NCI-H2227 (cell line): ENCODE data around the gene GPR55.

Experiments
- DNase-seq: peaks from one replicate; lab custom pipeline; 2025; ENCODE audit not compliant: unreplicated experiment; lab: John Stamatoyannopoulos, UW

Gene GPR55

GRCh38 chr2:230919681-230920080 lies 5.4 kb downstream of the GPR55 start:
- no peak for DNase-seq

GRCh38 chr2:230919240-230919639 lies 5.8 kb downstream of the GPR55 start:
- DNase-seq, result no peak

DNA sequence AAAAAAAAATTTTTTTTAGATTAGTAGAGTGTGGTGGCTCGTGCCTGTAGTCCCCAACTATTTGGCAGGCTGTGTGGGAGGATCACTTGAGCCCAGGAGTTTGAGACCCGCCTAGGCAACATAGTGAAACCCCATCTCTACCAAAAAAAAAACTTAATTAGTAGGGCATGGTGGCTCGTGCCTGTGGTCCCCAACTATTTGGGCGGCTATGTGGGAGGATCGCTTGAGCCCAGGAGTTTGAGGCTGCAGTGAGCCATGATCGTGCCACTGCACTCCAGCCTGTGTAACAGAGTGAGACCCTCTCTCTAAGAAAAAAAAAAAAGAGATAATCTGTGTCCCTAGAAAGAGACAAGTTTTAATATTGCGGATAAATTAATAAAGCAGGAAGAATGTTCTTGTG lies 8.8 kb downstream of the GPR55 start:
- no peak for DNase-seq

DNA sequence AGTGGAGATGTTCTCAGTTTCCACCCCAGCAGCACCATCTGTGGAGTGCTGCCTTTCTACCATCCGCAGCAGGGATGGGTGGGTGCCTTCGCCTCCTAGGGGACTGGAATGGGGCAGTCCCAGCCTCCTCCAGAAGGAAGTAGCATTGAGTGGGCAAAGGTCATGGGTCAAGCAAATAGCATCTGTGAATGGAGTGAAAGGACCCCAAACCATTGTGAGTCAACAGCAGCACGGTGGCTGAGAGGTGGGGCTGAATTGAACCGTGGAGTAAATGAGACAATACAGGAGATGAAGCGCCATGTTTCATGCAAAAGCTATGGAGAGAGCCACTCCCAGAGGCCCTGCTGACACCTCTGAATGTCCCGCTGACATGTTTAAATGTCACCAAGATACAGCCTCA lies 9.7 kb downstream of the GPR55 start:
- DNase-seq, result no peak

GRCh38 chr2:230914886-230915285 lies 10.2 kb downstream of the GPR55 start:
- no peak for DNase-seq

DNA sequence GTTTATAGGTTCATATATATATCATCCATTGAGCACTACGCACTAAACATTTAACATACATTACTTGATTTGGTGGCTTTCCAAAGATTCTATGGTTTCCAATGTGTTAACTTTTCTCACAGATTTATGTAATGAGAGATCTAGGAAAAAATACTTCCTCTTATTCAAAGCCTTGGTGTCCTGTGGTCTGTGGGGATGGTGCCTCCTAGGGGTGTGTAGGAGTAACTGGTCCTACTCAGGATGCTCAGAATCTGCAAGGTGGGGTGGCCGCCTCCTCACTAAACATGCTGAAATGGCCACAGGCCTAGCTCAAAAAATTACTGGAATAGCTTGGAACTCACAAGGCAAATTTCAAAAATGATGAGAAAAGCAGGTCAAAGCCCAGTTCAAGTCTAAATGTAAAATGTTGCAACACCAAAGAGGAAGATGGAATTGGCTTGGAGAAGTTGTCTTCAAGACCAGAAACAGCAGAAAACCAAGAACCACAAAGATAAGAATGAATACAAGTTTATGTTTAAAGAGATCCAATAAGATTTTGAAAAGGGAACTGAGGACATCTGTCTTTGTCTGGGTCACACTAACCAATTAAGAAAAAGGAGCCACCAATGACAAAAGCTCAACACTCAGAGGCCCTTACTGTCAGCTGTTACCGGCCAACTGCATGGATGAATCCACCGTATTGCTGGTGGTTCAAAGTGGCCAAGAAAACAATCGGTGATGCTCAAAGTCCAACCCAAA lies 11.5 kb downstream of the GPR55 start:
- DNase-seq, result peak; percentile 11

GRCh38 chr2:230912724-230913123 lies 12.3 kb downstream of the GPR55 start:
- no peak for DNase-seq

DNA sequence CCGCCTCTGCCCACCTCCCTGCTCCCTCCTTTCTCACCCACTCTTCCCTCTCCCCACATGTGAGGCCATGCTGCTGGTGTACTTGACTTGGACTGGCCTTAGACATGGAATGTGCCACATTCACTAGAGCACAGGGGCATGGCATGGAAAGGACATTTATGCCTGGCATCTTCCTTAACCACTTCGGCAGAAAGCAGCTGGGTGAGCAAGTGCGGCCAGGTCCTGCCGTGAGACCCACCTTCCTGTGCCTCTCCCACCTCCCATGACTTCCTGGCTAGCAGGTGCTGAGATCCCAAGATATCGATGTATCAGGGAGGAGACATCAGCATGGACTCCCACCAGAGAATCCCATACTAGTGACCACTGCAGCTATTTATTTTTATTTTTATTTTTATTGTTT lies 13.0 kb downstream of the GPR55 start:
- DNase-seq, result no peak

DNA sequence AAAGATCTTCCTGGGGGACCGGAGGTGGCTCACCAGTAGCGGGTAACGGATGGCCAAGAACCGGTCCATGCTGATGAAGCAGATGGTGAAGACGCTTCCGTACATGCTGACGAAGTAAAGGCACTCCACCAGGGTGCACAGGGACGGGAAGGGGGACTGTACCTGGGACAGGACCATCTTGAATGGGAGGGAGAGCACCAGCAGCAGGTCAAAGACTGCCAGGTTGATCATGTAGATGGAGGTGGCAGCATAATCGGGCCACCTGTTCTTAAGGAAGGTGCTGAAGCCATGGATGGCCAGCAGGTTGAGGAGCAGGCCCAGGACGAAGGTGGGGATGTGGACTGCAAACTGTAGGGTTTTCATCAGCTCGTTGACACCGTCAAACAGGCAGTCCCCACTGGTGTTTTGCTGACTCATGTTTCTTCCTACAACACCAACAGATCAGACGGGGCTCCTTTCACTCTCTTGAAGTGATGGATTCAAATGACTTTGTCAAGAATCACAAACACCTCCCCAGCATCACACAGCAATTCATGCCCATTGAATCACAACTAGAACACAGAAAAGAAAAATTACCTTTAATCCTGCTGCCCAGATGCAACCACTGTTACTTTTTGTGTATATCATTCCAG lies 14.4 kb downstream of the GPR55 start:
- DNase-seq, result no peak

DNA sequence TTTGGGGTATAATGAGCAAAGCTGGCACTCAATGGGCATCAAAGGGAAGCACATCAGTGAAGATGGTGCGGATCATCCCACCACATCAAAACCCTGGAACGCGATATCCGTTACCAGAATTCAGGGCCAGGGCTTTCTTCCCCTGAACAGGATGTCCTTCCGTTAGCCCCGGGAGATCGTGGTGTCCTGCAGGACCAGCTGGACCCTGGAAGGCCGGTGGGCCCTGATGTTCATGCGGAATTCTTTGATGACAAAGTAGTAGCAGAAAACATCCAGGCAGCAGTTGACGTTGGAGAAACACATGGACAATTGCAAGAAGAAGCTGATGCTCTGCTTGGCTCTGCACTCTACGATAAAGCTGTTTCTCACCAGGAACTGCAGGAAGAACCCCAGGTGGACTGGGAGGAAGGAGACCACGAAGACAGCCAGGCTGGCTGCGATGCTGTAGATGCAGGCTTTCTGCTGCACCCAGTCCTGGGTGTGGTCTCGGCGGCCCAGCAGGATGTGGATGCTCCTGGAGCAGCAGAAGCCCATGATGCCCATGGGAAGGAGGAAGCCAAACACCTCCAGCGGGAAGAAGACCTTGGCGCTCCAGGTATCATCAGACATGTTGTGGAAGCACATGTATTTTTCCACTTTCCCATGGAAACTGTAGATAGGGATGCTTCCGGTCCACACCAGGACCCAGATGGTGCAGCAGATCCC lies 15.0 kb downstream of the GPR55 start:
- DNase-seq, result no peak

GRCh38 chr2:230908595-230909191 lies 16.3 kb downstream of the GPR55 start:
- DNase-seq, result no peak

GRCh38 chr2:230908092-230908594 lies 16.9 kb downstream of the GPR55 start:
- no peak for DNase-seq

- DNase-seq, result no peak
Observed at GRCh38 chr2:230907361-230908091, 17.5 kb downstream of the GPR55 start.

GRCh38 chr2:230906471-230907230 lies 18.4 kb downstream of the GPR55 start:
- DNase-seq, result no peak

GRCh38 chr2:230905448-230906421 lies 19.3 kb downstream of the GPR55 start:
- no peak for DNase-seq

DNA sequence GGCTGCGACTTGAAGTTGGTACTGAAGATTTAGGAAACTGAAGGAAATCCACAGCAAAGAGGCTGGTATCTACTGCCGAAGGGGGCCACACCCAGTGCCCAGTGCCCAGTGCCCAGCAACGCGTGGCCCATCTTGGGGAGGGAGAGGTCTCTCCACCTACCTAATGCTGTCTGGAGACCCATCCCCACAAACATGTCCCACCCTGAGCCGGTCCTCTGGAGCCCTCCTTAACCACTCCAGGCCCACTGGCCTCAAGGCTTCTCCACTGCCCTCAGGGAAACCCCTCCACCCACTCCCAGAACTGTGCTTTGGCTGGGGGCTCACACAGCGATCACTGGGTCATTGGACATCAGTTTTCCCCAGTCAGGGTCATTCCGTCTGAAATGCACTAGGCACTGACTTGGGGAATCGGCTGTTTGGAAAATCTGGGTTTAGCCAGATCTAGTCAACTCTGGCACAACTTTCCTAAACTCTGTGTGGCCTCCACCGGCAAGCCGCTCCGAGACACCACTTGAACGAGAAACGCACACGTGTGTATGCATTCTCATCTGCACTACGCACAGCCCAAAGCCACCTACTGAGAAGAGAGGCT lies 20.1 kb downstream of the GPR55 start:
- DNase-seq, result no peak

DNA sequence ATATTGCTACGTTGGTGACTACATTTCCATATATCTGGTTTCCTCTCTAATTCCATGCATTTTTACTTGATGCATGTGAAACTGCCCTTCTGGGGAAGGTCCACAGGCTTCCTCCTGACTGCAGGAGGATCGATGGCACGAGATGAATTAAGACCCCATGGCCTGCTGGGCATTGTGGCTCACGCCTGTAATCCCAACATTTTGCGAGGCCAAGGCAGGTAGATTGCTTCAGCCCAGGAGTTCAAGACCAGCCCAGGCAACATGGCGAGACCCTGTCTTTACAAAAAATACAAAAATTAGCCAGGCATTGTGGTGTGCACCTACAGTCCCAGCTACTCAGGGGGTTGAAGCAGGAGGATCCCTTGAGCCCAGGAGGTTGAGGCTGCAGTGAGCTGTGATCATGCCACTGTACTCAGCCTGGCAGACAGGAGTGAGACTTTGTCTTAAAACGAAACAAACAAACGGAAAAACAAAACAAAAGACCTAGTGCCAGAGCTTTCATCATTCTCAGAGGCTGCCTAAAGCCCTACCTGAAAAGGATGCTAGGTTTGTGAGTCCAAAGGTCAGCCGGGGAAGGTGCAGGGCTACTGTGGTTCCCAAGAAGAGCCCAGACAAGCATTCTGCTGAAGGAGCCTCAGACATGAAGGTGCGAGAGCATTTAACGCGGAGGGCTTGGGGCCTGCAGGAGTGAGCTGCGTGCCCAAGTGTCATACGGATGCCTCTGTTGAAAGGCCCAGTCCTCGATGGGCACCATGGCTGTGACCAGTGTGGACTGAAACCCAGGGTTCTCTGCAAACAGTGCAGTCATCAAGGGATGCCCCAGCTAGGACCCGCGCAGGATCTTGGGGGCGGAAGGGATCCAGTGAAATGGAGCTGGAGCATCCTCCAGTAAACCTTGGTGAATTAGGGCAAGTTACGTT lies 21.6 kb downstream of the GPR55 start:
- no peak for DNase-seq
